Gastroesophageal sphincter (tissue), 3 donors: ENCODE measurements around the gene IL9R.
"Not testable (repeated sequence)": the region's sequence is repeated elsewhere in the genome, so short reads cannot be mapped to it uniquely, and the experiment has no call there.

Source experiments
- CTCF ChIP-seq, 4 experiments: fragments of 200-600 bp in 2 of 4; fragments of 450-650 bp in 2 of 4; sonication (generic) in 1 of 4; IDR thresholded peaks; one replicate each; pipeline ENCODE4 v1.5.1; 2017 to 2019; ENCODE audit warnings: antibody characterized with exemption in 4 of 4, mild to moderate bottlenecking in 2 of 4, moderate library complexity in 2 of 4
- EP300 ChIP-seq: sonication (generic); formaldehyde crosslinking; IDR thresholded peaks from one replicate; pipeline ENCODE4 v1.6.1; 2017; ENCODE audit warnings: antibody characterized with exemption, mild to moderate bottlenecking
- POLR2A ChIP-seq, 2 donors: fragments of 450-650 bp; IDR thresholded peaks; one replicate each; pipeline ENCODE4 v1.6.1; 2017; ENCODE audit warnings: antibody characterized with exemption in 2 of 2, mild to moderate bottlenecking in 2 of 2, moderate library complexity in 1 of 2
- POLR2AphosphoS5 ChIP-seq: sonication (generic); formaldehyde crosslinking; IDR thresholded peaks from one replicate; pipeline ENCODE4 v1.6.1; 2017; ENCODE audit warnings: antibody characterized with exemption

- TF ChIP-seq CTCF (IDR thresholded peaks at IDR 0.05); POLR2A (IDR thresholded peaks at IDR 0.05); EP300; POLR2AphosphoS5: not testable (repeated sequence)
Observed at GRCh38 chrX:155986995-155987394, 10.5 kb upstream of the IL9R start.
